CD4-positive, alpha-beta T cell treated with Interleukin-1 beta for 1 hour (primary cell): ENCODE results near the gene IP6K3.
A peak's percentile ranks its signal among the peaks of the same experiment; 100 is the strongest.

Source experiments
- DNase-seq, 2 donors: peaks; one replicate each; pipeline ENCODE4 v3.0.0-alpha.2; 2020 to 2022

The IP6K3 gene

GRCh38 chr6:33758815-33759216 is 12.1 kb upstream of the IP6K3 start:
- DNase-seq, result no peak

- no peak for DNase-seq
These were observed 11.2 kb upstream of the IP6K3 start for GRCh38 chr6:33757906-33758305.

- no peak for DNase-seq
These were observed 10.4 kb upstream of the IP6K3 start for GRCh38 chr6:33757113-33757512.

- no peak for DNase-seq
These were observed 9.7 kb upstream of the IP6K3 start for GRCh38 chr6:33756211-33756954.

GRCh38 chr6:33755070-33755869 is 8.6 kb upstream of the IP6K3 start:
- no peak for DNase-seq

GRCh38 chr6:33754222-33754621 is 7.5 kb upstream of the IP6K3 start:
- no peak for DNase-seq

- no peak for DNase-seq
These were observed 5.9 kb upstream of the IP6K3 start for GRCh38 chr6:33752646-33753015.

GRCh38 chr6:33751771-33752645 is 5.3 kb upstream of the IP6K3 start:
- no peak for DNase-seq

GRCh38 chr6:33750244-33750991 is 3.7 kb upstream of the IP6K3 start:
- no peak for DNase-seq

- DNase-seq, result no peak
These were observed 2.7 kb upstream of the IP6K3 start for GRCh38 chr6:33749401-33749800.

- DNase-seq, result no peak
These were observed 2.1 kb upstream of the IP6K3 start for GRCh38 chr6:33748841-33749240.

GRCh38 chr6:33747823-33748222 is 1.1 kb upstream of the IP6K3 start:
- no peak for DNase-seq

GRCh38 chr6:33746036-33746600 is 587 bp downstream of the IP6K3 start:
- no peak for DNase-seq

- no peak for DNase-seq
These were observed 1.2 kb downstream of the IP6K3 start for GRCh38 chr6:33745548-33745947.

GRCh38 chr6:33744895-33745546 is 1.7 kb downstream of the IP6K3 start:
- DNase-seq, result no peak

- DNase-seq, result peak; percentile 66 to 72
These were observed 2.5 kb downstream of the IP6K3 start for GRCh38 chr6:33744001-33744848.

GRCh38 chr6:33742837-33743236 is 3.9 kb downstream of the IP6K3 start:
- DNase-seq, result no peak

- no peak for DNase-seq
These were observed 4.6 kb downstream of the IP6K3 start for GRCh38 chr6:33742092-33742491.

- no peak for DNase-seq
These were observed 5.9 kb downstream of the IP6K3 start for GRCh38 chr6:33740794-33741193.

GRCh38 chr6:33740204-33740608 is 6.5 kb downstream of the IP6K3 start:
- DNase-seq, result no peak

- DNase-seq, result no peak
These were observed 7.1 kb downstream of the IP6K3 start for GRCh38 chr6:33739571-33739970.
